Measurements from ENCODE around the gene HAO1.
"Not testable (repeated sequence)": the region's sequence is repeated elsewhere in the genome, so short reads cannot be mapped to it uniquely, and the experiment has no call there.

Gene HAO1

DNA sequence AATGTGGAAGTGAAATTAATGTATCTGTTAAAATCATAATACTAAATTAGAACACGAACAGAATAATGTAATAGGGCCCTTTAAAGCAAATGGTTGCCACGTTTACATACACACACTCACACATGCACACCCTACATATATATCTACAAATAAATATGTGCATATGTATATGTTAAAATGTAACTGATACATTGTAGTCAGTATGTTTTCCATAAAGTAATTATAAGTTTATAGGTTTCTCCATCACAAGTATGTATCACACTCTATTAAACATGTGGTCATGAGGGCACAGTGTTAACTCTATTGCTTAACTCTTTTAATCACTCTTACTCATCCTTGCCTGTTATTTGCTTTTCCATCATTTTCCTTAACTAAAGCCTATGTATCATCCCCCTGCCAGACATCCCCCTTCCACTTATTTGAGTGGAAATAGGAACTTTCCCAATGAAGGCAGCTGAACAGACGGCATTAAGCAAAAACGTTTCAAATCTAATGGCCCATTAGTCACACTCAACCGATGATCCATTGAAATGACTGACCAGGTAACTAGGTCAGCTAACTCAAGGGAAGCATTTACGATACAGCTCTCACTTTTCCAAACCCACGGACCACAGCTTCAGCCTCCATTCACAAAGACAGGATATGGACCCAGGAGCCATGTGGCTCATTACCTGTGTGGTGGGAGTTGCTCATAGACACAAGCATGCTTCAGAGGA, 89.3 kb downstream of the HAO1 start:
- DNase-seq = no peak

DNA sequence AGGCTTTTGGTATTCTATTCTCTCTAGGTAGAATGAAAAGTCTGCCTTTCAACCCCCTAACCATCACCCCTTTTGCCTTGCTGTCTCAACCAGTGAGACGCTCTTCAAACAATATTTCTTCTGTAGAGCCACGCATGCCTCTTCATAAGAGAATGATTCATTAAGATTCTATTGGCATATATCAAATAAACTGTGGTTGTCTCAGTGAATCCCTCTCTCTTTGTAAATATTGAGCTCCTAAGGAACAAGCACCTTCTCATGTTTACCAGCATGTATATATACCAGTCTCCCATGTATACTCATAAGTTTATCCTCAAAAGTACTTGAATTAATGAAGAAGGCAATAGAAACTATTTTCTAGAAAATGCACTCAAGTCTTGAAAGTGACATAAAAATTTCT, 90.6 kb downstream of the HAO1 start:
- no peak for DNase-seq

DNA sequence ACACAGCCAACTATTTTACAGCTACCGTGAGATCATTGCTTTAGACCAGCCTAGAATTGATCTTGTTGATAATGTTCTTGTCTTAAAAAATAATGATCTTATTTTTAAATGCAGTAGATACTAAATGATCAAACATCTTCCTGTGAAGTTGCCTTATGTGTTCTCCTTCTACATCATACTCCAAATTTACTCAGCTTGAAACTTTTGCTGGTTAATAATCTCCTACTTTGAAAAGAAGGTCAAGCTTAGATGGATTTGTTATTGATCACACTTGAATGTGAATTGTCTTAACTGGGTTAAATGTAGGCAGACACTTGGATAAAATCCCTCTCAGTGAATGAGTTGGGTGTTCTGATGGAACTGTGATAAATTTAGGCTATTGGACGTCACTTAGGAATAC, 91.9 kb downstream of the HAO1 start:
- no peak for DNase-seq

DNA sequence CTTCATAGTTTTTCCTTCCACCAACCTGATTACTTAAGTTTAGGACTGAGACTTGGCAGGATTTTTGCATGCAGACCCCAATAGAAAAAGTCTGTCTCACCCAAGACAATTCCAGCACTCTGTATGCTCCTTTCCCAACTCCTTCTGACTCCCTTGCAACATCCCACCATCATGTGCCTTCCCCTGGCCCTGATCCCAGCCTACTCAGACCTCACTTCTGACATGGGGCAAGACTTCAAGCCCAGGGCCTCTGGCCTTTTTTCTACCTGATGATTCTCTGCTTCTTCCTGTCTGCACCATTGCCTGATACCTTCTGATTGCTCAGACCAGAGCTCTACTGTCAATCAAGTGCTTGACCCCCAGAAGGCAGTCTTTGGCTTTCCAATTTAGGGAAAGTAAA, 96.6 kb downstream of the HAO1 start:
- DNase-seq = no peak

DNA sequence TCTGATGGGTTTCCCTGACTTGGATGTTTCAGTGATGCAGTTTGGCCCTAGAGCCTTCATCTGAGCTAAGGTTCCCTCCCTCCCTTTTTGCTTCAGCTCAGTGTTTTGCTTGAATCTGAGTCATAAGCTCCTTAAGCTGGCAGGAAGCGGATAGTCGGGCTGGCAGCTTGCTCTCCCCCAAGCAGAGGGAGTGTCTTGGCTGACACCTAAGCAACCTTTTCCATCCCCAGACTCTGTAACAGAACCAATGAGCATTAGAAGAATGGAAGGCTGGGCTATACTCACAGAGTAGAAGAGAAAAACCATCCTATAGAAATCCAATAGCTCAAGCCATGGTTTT, 98.3 kb downstream of the HAO1 start:
- DNase-seq = no peak

DNA sequence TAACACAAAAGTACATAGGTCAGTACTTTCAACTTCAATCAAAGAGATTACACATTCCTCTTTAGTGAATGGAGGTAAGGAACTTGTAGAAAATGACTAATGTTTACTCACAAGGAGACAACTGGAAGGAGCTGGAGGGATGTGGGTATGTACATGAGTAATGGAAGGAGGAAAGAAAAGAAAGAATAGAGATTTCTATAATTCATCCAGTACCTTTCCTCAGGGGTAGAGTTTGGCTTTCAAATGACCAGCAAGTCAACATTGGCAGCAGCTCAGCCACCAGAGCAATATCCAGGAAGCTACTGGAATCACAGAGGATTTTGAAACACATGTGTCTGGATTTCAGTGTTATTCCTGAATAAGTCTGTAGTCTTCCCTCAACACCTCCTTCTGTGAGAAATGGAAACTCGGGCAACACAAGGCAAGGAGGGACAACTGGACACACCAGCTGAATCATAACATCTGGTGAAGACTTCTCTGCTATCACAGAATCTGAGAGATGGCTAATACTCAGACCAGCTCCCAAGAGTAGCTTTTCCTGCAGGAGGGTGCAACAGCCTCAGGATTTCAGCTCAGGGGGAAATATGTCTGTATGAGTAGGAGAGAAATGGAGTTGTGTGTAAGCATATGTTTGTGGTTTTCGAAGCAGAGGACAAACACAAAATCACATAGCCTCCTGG, 98.8 kb downstream of the HAO1 start:
- DNase-seq = no peak

DNA sequence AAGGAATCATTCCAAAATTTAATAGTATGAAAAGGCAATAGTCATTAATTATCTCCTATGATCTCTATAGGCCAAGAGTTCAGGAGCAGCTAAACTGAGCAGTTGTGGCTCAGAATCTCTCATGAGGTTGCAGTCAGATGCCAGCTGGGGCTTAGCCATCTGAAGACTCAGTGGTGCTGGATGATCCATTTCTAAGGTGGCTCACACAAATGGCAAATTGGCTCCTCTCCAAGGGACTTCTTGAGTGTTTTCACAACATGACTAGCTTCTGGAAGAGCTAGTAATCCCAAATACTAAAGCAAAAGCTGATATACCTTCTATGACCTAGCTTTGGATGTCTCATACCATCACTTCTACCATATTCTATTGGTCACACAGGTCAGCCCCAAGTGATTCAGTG, 104.2 kb downstream of the HAO1 start:
- no peak for DNase-seq

DNA sequence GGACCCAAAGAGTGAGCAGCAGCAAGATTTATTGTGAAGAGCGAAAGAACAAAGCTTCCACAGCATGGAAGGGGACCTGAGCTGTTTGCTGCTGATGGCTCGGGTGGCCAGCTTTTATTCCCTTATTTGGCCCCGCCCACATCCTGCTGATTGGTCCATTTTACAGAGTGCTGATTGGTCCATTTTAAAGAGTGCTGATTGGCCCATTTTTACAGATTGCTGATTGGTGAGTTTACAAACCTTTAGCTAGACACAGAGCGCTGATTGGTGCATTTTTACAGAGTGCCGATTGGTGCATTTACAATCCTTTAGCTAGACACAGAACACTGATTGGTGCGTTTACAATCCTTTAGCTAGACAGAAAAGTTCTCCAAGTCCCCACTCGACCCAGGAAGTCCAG, 105.8 kb downstream of the HAO1 start:
- DNase-seq = not testable (repeated sequence)
